PFSK-1 (cell line): ENCODE data around the gene FYCO1.

ENCODE experiments used
- FOXP2 ChIP-seq: optimal IDR thresholded peaks from 2 replicates; pipeline ENCODE3; 2011; ENCODE audit warnings: borderline replicate concordance, control low read depth, inconsistent platforms; ENCODE audit not compliant: insufficient read depth; ENCODE audit errors: extremely low read length, extremely low read depth
- POLR2AphosphoS5 ChIP-seq: IDR thresholded peaks from 2 replicates; pipeline ENCODE4 v1.6.1; 2012; ENCODE audit warnings: low read depth, mild to moderate bottlenecking, control low read depth, low read length, moderate library complexity
- SIN3A ChIP-seq: IDR thresholded peaks from 2 replicates; pipeline ENCODE4 v1.6.1; 2012; ENCODE audit warnings: mild to moderate bottlenecking, low read length, moderate library complexity, borderline replicate concordance; ENCODE audit not compliant: insufficient read depth

DNA sequence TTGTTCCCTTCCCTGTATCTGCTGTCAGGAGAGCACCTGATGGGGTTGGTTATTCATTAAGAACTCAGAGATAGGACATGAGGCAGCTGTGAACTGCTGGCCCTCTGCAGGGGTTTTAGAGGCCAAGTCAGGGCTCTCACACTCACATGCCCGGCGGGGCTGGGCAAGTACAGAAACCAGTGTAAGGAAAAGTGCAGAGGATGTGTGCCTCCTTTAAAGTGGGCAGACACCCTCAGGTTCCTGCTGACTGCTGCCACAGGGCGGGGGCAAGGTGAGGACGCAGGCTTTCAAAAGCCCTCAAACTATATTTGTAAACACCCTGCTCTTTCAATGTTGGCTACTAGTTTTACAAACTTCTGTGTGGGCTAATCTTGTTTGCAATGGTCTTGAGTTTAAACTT lies 30.0 kb downstream of the FYCO1 start:
- TF ChIP-seq POLR2AphosphoS5 (no peak), FOXP2 (no peak), SIN3A (no peak)
